Endothelial cell (in vitro differentiated cells): ENCODE results near the gene BTNL2. TPM values are rescaled to one million over a fixed set of nuclear protein-coding genes. Genes with fewer than 3 reads are reported as not detected.

Experiments
- DNase-seq: peaks from one replicate; pipeline ENCODE4 v3.0.0; 2021; ENCODE audit warnings: low spot score
- H3K27ac Mint-ChIP-seq: one replicate; pipeline ENCODE4 v1.8.0; 2021; ENCODE audit warnings: mixed read lengths, inconsistent platforms; ENCODE audit not compliant: unreplicated experiment
- H3K27me3 Mint-ChIP-seq: one replicate; pipeline ENCODE4 v1.8.0; 2021; ENCODE audit warnings: mild to moderate bottlenecking, moderate library complexity, mixed read lengths, inconsistent platforms; ENCODE audit not compliant: unreplicated experiment
- H3K36me3 Mint-ChIP-seq: one replicate; pipeline ENCODE4 v1.8.0; 2021; ENCODE audit warnings: mild to moderate bottlenecking, low read depth, mixed read lengths, inconsistent platforms; ENCODE audit not compliant: unreplicated experiment
- H3K4me1 Mint-ChIP-seq: one replicate; pipeline ENCODE4 v1.8.0; 2021; ENCODE audit warnings: mild to moderate bottlenecking, mixed read lengths, inconsistent platforms; ENCODE audit not compliant: unreplicated experiment
- H3K4me3 Mint-ChIP-seq: one replicate; pipeline ENCODE4 v1.8.0; 2021; ENCODE audit warnings: mild to moderate bottlenecking, mixed read lengths, inconsistent platforms; ENCODE audit not compliant: unreplicated experiment
- H3K9me3 Mint-ChIP-seq: one replicate; pipeline ENCODE4 v1.8.0; 2021; ENCODE audit warnings: mixed read lengths, inconsistent platforms; ENCODE audit not compliant: unreplicated experiment
- total RNA-seq: library from RNA; stranded (reverse); fragmentation: NEBNext Ultra II Directional; extraction: Animal tissue kit (Norgen Biotek cat#: 25700); gene quantifications from one replicate; pipeline ENCODE4 v1.2.1, GENCODE V29; 2021; ENCODE audit not compliant: unreplicated experiment
- TF ChIP-seq, protein P1 (sequence below): fragments of 200-600 bp; sonication (generic); IDR thresholded peaks from one replicate; pipeline ENCODE4 v1.5.0; 2021; ENCODE audit warnings: antibody characterized with exemption; ENCODE audit not compliant: unreplicated experiment

Gene BTNL2
- total RNA-seq, 1 donor from 2014 or later = not detected

DNA sequence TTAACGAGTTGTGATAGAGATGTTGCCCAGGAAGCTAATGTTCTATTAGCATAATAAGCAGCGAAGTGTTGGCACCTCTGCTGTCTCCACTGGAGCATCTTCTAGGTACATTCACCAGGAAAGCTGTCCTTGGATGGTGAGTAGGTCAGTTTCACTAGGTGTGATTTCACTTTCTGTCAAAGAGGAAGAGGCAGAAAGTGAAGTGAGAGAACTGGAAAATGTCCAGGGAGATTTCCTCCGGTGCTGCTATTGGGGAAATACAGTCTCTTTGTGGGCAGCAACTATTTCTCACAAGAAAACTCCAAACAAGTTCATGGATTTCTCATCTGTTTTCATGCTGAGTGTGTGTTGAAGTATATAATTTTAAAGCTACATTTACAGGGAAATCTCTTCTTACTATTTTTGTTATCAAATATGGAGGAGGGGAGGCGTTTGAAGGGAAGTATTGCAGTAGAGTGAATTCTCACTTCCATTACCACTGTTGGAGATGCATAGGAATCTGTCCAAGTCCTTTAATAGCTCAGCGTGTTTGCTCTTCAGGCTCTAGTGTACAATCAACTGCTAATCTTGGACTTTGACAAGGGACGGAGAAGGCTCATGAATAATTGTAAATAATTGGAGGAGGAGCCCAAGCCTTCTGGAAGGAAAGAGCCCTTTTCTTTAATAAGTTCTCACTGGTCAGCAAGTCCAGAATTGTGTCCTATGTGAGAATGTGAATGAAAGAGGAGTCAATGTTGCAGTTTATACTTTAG, 19.2 kb downstream of the BTNL2 start:
- no peak for DNase-seq
- TF ChIP-seq, protein P1, sequence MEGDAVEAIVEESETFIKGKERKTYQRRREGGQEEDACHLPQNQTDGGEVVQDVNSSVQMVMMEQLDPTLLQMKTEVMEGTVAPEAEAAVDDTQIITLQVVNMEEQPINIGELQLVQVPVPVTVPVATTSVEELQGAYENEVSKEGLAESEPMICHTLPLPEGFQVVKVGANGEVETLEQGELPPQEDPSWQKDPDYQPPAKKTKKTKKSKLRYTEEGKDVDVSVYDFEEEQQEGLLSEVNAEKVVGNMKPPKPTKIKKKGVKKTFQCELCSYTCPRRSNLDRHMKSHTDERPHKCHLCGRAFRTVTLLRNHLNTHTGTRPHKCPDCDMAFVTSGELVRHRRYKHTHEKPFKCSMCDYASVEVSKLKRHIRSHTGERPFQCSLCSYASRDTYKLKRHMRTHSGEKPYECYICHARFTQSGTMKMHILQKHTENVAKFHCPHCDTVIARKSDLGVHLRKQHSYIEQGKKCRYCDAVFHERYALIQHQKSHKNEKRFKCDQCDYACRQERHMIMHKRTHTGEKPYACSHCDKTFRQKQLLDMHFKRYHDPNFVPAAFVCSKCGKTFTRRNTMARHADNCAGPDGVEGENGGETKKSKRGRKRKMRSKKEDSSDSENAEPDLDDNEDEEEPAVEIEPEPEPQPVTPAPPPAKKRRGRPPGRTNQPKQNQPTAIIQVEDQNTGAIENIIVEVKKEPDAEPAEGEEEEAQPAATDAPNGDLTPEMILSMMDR = no peak
- peaks cover 14% of the 10 kb centered on the region for H3K4me1 Mint-ChIP-seq
- H3K27ac Mint-ChIP-seq = no peak overlapping the region
- H3K9me3 Mint-ChIP-seq = no peaks in the 10 kb centered on the region
- peaks cover 8% of the 10 kb centered on the region for H3K36me3 Mint-ChIP-seq
- no peak overlapping the region for H3K4me3 Mint-ChIP-seq
- peaks cover 3% of the 10 kb centered on the region for H3K27me3 Mint-ChIP-seq

DNA sequence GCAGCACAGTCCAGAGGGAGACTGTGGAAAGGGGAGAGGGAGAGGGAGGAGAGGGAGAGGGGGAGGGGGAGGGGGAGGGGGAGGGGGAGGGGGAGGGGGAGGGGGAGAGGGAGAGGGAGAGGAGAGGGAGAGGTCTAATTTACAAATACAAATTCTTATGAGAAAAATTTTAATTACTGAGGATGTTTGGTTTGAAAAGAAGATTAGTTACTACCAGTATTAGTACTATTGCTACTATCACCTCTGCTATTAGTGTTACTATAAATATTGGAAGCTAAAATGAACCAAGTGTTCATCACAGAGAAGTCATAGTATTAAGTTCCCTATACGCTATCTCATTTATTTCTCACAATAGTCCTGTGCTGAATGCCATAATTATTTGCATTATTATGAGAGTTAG, 20.9 kb downstream of the BTNL2 start:
- Mint-ChIP-seq H3K27ac (no peak overlapping the region), H3K4me3 (no peak overlapping the region), H3K36me3 (peaks cover 8% of the 10 kb centered on the region), H3K4me1 (peaks cover 10% of the 10 kb centered on the region), H3K9me3 (no peaks in the 10 kb centered on the region), H3K27me3 (peaks cover 2% of the 10 kb centered on the region)
- TF ChIP-seq, protein P1 = no peak
- no peak for DNase-seq

DNA sequence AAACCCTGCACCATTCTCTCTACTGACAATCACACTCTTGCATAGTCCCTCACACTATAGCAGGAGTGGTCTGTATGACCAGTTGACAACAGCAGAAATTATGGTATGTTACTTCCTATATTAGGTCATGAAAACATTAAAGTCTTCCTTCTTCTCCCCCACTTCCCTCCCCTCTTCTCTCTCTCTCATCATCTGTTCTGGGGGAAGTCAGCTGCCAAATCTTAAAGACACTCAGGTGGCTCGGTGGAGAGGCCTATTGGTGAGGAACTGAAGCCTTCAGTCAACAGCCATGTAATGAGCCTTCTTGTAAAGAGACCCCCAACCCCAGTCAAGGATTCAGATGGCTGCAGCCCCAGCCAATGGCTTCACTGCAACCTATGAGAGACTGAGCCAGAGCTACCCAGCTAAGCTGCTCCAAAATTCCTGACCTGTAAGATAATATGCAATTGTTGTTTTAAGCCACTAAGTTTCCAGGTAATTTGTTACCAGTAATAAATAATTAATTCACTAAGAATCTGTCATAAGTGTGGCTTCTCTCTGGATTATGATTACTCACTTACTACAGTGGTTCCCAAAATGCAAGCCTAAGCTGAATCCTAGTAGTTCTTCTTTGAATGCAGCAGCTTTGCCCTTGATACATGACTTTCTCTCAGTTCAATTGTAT, 24.1 kb downstream of the BTNL2 start:
- Mint-ChIP-seq H3K36me3 (peaks cover 8% of the 10 kb centered on the region), H3K4me3 (no peak overlapping the region), H3K9me3 (no peaks in the 10 kb centered on the region), H3K27me3 (no peaks in the 10 kb centered on the region), H3K27ac (no peak overlapping the region), H3K4me1 (peaks cover 7% of the 10 kb centered on the region)
- TF ChIP-seq, protein P1 = no peak
- no peak for DNase-seq

DNA sequence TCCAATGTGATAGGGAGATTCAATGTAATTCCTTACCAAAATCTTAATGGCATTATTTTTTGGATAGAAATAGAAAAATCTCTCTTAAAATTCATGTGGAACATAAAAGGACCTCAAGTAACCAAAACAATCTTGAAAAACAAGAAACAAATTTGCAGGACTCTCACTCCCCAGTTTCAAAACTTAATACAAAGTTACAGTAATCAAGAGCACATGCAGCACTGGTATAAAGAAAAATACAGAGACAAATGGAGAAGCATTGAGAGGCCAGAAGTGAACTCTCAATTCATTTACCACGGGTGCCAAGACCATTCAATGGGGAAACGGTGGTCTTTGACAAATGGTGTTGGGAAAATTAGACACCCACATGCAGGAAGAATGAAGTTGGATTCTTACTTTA, 27.4 kb downstream of the BTNL2 start:
- no peaks in the 10 kb centered on the region for H3K27me3 Mint-ChIP-seq
- TF ChIP-seq, protein P1 = no peak
- DNase-seq = no peak
- peaks cover 10% of the 10 kb centered on the region for H3K4me1 Mint-ChIP-seq
- no peak overlapping the region for H3K27ac Mint-ChIP-seq
- no peak overlapping the region for H3K4me3 Mint-ChIP-seq
- no peaks in the 10 kb centered on the region for H3K36me3 Mint-ChIP-seq
- no peaks in the 10 kb centered on the region for H3K9me3 Mint-ChIP-seq
